K562 (cell line): Measurements from ENCODE around the gene ENKUR. TPM values are rescaled to one million over a fixed set of nuclear protein-coding genes. Genes with fewer than 3 reads are reported as not detected.
A peak's percentile ranks its signal among the peaks of the same experiment; 100 is the strongest.

Experiments used
- C11orf30 ChIP-seq: fragments of 450-650 bp; IDR thresholded peaks from 2 replicates; pipeline ENCODE4 v1.6.1; 2016; ENCODE audit warnings: low read depth, mild to moderate bottlenecking
- CBX3 ChIP-seq, 2 experiments: IDR thresholded peaks; 1 replicate in 1 of 2; 2 replicates in 1 of 2; pipeline ENCODE4 v1.6.1; 2012; ENCODE audit warnings: inconsistent platforms in 2 of 2, low read length in 2 of 2, borderline replicate concordance in 1 of 2, control low read depth in 1 of 2
- EHMT2 ChIP-seq: fragments of 450-650 bp; IDR thresholded peaks from 2 replicates; pipeline ENCODE4 v1.6.1; 2018; ENCODE audit warnings: antibody characterized with exemption
- FOS ChIP-seq: IDR thresholded peaks from 3 replicates; pipeline ENCODE4 v1.6.1; 2011; ENCODE audit not compliant: insufficient read length; ENCODE audit errors: extremely low read depth
- GATAD2A ChIP-seq: fragments of 450-650 bp; IDR thresholded peaks from 2 replicates; pipeline ENCODE4 v1.6.1; 2017
- HDAC2 ChIP-seq: fragments of 450-650 bp; IDR thresholded peaks from 2 replicates; pipeline ENCODE4 v1.6.1; 2016; ENCODE audit warnings: mild to moderate bottlenecking
- JUNB ChIP-seq: fragments of 450-650 bp; formaldehyde crosslinking; conservative IDR thresholded peaks from 2 replicates; pipeline ENCODE4 v1.4.0; 2020; ENCODE audit warnings: mild to moderate bottlenecking
- JUND ChIP-seq, 2 experiments: IDR thresholded peaks; 2 replicates in 1 of 2; 3 replicates in 1 of 2; pipeline ENCODE4 v1.6.1; 2011; ENCODE audit warnings: borderline replicate concordance in 2 of 2, low read depth in 2 of 2, low read length in 2 of 2, improper control_type of control experiment in 1 of 2, missing biosample characterization in 1 of 2, missing genetic modification characterization in 1 of 2, missing genetic modification reagents in 1 of 2
- KDM1A ChIP-seq, 2 experiments: fragments of 450-650 bp; IDR thresholded peaks; 2 replicates each; pipeline ENCODE4 v1.6.1; 2016; ENCODE audit warnings: mild to moderate bottlenecking in 2 of 2
- MTA3 ChIP-seq: fragments of 450-650 bp; formaldehyde crosslinking; IDR thresholded peaks from 2 replicates; pipeline ENCODE4 v1.6.1; 2017; ENCODE audit warnings: mild to moderate bottlenecking, borderline replicate concordance
- NCOA1 ChIP-seq: fragments of 450-650 bp; IDR thresholded peaks from 2 replicates; pipeline ENCODE4 v1.6.1; 2016; ENCODE audit warnings: low read depth
- NCOA6 ChIP-seq: fragments of 450-650 bp; IDR thresholded peaks from 2 replicates; pipeline ENCODE4 v1.6.1; 2017; ENCODE audit warnings: mild to moderate bottlenecking
- SP2 ChIP-seq: IDR thresholded peaks from 2 replicates; pipeline ENCODE4 v1.6.1; 2011; ENCODE audit warnings: mild to moderate bottlenecking, low read depth, low read length, moderate library complexity; ENCODE audit not compliant: poor library complexity, severe bottlenecking; ENCODE audit errors: extremely low read depth
- ZNF263 ChIP-seq: sonication (generic); formaldehyde crosslinking; IDR thresholded peaks from 2 replicates; pipeline ENCODE4 v1.8.0; 2022; ENCODE audit warnings: mild to moderate bottlenecking, missing genetic modification reagents, borderline replicate concordance
- ZNF316 ChIP-seq: fragments of 450-650 bp; IDR thresholded peaks from 2 replicates; pipeline ENCODE4 v1.6.1; 2016
- ZNF384 ChIP-seq: IDR thresholded peaks from 2 replicates; pipeline ENCODE4 v1.6.1; 2012; ENCODE audit warnings: low read depth, low read length, improper control_type of control experiment
- polyA plus RNA-seq, 8 experiments: library from polyadenylated mRNA; depleted of rRNA in 4 of 8; stranded (reverse) in 5 of 8; unstranded in 3 of 8; fragments of >200 nt; fragmentation: Nextera tagmentation in 2 of 8; fragmentation: Illumina TruSeq in 1 of 8; extraction: Ambion mirVana in 2 of 8; extraction: Trizol in 1 of 8; gene quantifications; 2 replicates each; pipeline versions ENCODE4 v1.2.1 to v1.2.3, GENCODE V29; 2011 to 2014; ENCODE audit warnings: inconsistent platforms in 1 of 8, missing spikeins in 1 of 8
- total RNA-seq, 7 experiments: library from RNA; depleted of rRNA in 6 of 7; stranded (reverse); fragments of >200 nt in 6 of 7; fragmentation: Illumina TruSeq in 2 of 7; extraction: Trizol in 2 of 7; gene quantifications; 2 replicates each; pipeline versions ENCODE4 v1.2.1 to v1.2.3, GENCODE V29; 2011 to 2021; ENCODE audit warnings: low replicate concordance in 1 of 7
- TF ChIP-seq, protein P1 (sequence below): fragments of 450-650 bp; IDR thresholded peaks from 2 replicates; pipeline ENCODE4 v1.6.1; 2016; ENCODE audit warnings: low read depth, mild to moderate bottlenecking, moderate library complexity
- TF ChIP-seq, protein P2 (sequence below): fragments of 450-650 bp; IDR thresholded peaks from 2 replicates; pipeline ENCODE4 v1.6.1; 2016; ENCODE audit warnings: antibody characterized with exemption
- TF ChIP-seq, protein P3 (sequence below): fragments of 250-450 bp; sonication (Bioruptor Pico); IDR thresholded peaks from 2 replicates; pipeline ENCODE4 v1.5.0; 2021
- TF ChIP-seq, protein P4 (sequence below), 3 experiments: IDR thresholded peaks in 2 of 3; conservative IDR thresholded peaks in 1 of 3; 2 replicates each; pipeline ENCODE4 v1.5.1; 2011 to 2012; ENCODE audit warnings: low read length in 3 of 3, mild to moderate bottlenecking in 3 of 3, control low read depth in 2 of 3, improper control_type of control experiment in 1 of 3, inconsistent platforms in 1 of 3, low read depth in 1 of 3, mixed read lengths in 1 of 3, moderate library complexity in 1 of 3; ENCODE audit not compliant: insufficient read depth in 2 of 3
- TF ChIP-seq, protein P5 (sequence below), 2 experiments: fragments of 450-650 bp; conservative IDR thresholded peaks; 2 replicates each; pipeline ENCODE4 v1.6.1; 2017; ENCODE audit warnings: mild to moderate bottlenecking in 2 of 2, moderate library complexity in 2 of 2

The ENKUR gene
- total and polyA plus RNA-seq, 9 of the 15 experiments (the other 6 are each of a cell fraction or from before 2014, with no cell fraction given): 0.06 to 0.46 (median 0.20) TPM

DNA sequence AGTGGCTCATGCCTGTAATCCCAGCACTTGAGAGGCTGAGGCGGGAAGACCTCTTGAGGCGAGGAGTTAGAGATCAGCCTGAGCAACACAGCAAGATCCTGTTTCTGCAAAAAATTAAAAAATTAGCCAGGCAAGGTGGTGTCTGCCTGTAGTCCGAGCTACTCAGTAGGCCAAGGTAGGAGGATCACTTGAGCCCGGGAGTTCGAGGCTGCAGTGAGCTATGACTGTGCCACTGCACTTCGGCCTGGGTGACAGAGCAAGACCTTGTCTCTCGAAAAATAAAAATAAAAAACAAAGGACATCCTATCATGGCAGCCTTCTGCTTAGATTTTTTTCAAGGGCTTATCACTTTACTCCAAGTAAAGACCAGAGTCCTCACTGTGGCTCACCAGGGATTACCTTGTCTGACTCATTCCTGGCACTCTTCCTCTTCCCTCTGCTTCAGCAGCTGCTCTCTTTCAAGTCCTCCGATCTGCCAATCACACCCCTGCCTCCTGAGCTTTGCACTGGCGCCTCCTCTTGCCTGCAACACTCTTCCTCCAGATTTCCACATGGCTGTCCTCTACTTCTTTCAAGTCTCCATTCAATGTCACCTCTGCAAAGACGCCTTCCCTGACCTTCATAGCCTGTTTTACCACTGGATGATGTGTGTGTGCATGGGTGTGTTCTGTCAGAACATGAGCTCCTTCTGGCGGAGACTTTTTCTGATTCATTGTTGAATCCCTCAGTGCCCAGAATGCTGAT, 71.3 kb downstream of the ENKUR start (continued):
- TF ChIP-seq GATAD2A (0 out of 2 replicates have a peak, but pooled peaks have one; percentile 14), KDM1A (IDR thresholded peaks at IDR 0.05) (peak; percentile 51 to 76; a peak in 3 of 4 replicates), SP2 (no peak), NCOA1 (0 out of 2 replicates have a peak, but pooled peaks have one; percentile 21), JUND (IDR thresholded peaks at IDR 0.05; ENCODE audit: borderline replicate concordance, low read depth, low read length) (peak; percentile 90), JUND (tag; IDR thresholded peaks at IDR 0.05; ENCODE audit: borderline replicate concordance, low read depth, low read length) (peak; percentile 89; the same call in 2 of the 3 replicates), ZNF384 (peak; percentile 64), NCOA6 (no peak), C11orf30 (no peak), MTA3 (0 out of 2 replicates have a peak, but pooled peaks have one; percentile 56), ZNF316 (peak; percentile 32; the same call in 1 of the 2 replicates), HDAC2 (peak; percentile 79), EHMT2 (peak; percentile 67), JUNB (no peak), FOS (peak; percentile 10), ZNF263 (CRISPR knock-in tag) (peak; percentile 80; the same call in 1 of the 2 replicates), CBX3 (IDR thresholded peaks at IDR 0.05; ENCODE audit: borderline replicate concordance in 1 of 2, low read length in 2 of 2) (peak in 1 of 2 experiments; percentile 19; a peak in 1 of 3 replicates)
- TF ChIP-seq, protein P1, sequence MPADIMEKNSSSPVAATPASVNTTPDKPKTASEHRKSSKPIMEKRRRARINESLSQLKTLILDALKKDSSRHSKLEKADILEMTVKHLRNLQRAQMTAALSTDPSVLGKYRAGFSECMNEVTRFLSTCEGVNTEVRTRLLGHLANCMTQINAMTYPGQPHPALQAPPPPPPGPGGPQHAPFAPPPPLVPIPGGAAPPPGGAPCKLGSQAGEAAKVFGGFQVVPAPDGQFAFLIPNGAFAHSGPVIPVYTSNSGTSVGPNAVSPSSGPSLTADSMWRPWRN: no peak
- TF ChIP-seq, protein P2, sequence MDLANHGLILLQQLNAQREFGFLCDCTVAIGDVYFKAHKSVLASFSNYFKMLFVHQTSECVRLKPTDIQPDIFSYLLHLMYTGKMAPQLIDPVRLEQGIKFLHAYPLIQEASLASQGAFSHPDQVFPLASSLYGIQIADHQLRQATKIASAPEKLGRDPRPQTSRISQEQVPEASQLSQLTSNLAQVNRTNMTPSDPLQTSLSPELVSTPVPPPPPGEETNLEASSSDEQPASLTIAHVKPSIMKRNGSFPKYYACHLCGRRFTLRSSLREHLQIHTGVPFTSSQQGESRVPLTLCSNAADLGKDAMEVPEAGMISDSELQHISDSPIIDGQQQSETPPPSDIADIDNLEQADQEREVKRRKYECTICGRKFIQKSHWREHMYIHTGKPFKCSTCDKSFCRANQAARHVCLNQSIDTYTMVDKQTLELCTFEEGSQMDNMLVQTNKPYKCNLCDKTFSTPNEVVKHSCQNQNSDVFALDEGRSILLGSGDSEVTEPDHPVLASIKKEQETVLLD: peak; percentile 73
- TF ChIP-seq, protein P3, sequence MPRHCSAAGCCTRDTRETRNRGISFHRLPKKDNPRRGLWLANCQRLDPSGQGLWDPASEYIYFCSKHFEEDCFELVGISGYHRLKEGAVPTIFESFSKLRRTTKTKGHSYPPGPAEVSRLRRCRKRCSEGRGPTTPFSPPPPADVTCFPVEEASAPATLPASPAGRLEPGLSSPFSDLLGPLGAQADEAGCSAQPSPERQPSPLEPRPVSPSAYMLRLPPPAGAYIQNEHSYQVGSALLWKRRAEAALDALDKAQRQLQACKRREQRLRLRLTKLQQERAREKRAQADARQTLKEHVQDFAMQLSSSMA: no peak
- TF ChIP-seq, protein P4, sequence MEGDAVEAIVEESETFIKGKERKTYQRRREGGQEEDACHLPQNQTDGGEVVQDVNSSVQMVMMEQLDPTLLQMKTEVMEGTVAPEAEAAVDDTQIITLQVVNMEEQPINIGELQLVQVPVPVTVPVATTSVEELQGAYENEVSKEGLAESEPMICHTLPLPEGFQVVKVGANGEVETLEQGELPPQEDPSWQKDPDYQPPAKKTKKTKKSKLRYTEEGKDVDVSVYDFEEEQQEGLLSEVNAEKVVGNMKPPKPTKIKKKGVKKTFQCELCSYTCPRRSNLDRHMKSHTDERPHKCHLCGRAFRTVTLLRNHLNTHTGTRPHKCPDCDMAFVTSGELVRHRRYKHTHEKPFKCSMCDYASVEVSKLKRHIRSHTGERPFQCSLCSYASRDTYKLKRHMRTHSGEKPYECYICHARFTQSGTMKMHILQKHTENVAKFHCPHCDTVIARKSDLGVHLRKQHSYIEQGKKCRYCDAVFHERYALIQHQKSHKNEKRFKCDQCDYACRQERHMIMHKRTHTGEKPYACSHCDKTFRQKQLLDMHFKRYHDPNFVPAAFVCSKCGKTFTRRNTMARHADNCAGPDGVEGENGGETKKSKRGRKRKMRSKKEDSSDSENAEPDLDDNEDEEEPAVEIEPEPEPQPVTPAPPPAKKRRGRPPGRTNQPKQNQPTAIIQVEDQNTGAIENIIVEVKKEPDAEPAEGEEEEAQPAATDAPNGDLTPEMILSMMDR (IDR thresholded peaks at IDR 0.05 in 2 of 3, conservative IDR thresholded peaks at IDR 0.05 in 1 of 3; ENCODE audit: insufficient read depth in 2 of 3, low read depth in 1 of 3, low read length in 3 of 3): peak; percentile 31 to 39 (median 35); a peak in 4 of 6 replicates
- TF ChIP-seq, protein P5, sequence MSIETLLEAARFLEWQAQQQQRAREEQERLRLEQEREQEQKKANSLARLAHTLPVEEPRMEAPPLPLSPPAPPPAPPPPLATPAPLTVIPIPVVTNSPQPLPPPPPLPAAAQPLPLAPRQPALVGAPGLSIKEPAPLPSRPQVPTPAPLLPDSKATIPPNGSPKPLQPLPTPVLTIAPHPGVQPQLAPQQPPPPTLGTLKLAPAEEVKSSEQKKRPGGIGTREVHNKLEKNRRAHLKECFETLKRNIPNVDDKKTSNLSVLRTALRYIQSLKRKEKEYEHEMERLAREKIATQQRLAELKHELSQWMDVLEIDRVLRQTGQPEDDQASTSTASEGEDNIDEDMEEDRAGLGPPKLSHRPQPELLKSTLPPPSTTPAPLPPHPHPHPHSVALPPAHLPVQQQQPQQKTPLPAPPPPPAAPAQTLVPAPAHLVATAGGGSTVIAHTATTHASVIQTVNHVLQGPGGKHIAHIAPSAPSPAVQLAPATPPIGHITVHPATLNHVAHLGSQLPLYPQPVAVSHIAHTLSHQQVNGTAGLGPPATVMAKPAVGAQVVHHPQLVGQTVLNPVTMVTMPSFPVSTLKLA (conservative IDR thresholded peaks at IDR 0.05): 0 out of 4 replicates have a peak, but pooled peaks of 1 of the 2 experiments have one; percentile 15
